Skeletal muscle tissue (tissue), 4 donors: ENCODE measurements around the gene MVP. TPM values are rescaled to one million over a fixed set of nuclear protein-coding genes. Genes with fewer than 3 reads are reported as not detected.
A peak's percentile ranks its signal among the peaks of the same experiment; 100 is the strongest.
"Not testable (repeated sequence)": the region's sequence is repeated elsewhere in the genome, so short reads cannot be mapped to it uniquely, and the experiment has no call there.

Source experiments
- H3K27ac ChIP-seq: one replicate; pipeline ENCODE4 v1.7.0; 2013; ENCODE audit warnings: mild to moderate bottlenecking, low read depth, low read length, inconsistent platforms
- H3K27me3 ChIP-seq, 3 donors: one replicate each; pipeline ENCODE4 v1.7.0; 2013; ENCODE audit warnings: low read length in 3 of 3; ENCODE audit not compliant: control insufficient read depth in 3 of 3, insufficient read depth in 3 of 3
- H3K36me3 ChIP-seq, 3 donors: one replicate each; pipeline ENCODE4 v1.7.0; 2013; ENCODE audit warnings: low read length in 3 of 3; ENCODE audit not compliant: control insufficient read depth in 3 of 3, insufficient read depth in 3 of 3
- H3K4me1 ChIP-seq, 3 donors: one replicate each; pipeline ENCODE4 v1.7.0; 2013; ENCODE audit warnings: low read length in 3 of 3, mild to moderate bottlenecking in 3 of 3; ENCODE audit not compliant: control insufficient read depth in 3 of 3, insufficient read depth in 3 of 3
- H3K4me3 ChIP-seq, 3 donors: one replicate each; pipeline ENCODE4 v1.7.0; 2013; ENCODE audit warnings: low read length in 3 of 3
- H3K9ac ChIP-seq, 3 donors: one replicate each; pipeline ENCODE4 v1.7.0; 2013; ENCODE audit warnings: low read length in 3 of 3, mild to moderate bottlenecking in 3 of 3, moderate library complexity in 2 of 3, low read depth in 1 of 3
- H3K9me3 ChIP-seq, 3 donors: one replicate each; pipeline ENCODE4 v1.7.0; 2013; ENCODE audit warnings: low read length in 3 of 3; ENCODE audit not compliant: control insufficient read depth in 3 of 3
- total RNA-seq: library from RNA; depleted of rRNA; stranded (reverse); fragments of >200 nt; gene quantifications from one replicate; pipeline ENCODE4 v1.2.3, GENCODE V29; 2014
- donor health status: Osteomylitis.

The MVP gene
- total RNA-seq, 1 donor from 2014 or later: 28.2 TPM

DNA sequence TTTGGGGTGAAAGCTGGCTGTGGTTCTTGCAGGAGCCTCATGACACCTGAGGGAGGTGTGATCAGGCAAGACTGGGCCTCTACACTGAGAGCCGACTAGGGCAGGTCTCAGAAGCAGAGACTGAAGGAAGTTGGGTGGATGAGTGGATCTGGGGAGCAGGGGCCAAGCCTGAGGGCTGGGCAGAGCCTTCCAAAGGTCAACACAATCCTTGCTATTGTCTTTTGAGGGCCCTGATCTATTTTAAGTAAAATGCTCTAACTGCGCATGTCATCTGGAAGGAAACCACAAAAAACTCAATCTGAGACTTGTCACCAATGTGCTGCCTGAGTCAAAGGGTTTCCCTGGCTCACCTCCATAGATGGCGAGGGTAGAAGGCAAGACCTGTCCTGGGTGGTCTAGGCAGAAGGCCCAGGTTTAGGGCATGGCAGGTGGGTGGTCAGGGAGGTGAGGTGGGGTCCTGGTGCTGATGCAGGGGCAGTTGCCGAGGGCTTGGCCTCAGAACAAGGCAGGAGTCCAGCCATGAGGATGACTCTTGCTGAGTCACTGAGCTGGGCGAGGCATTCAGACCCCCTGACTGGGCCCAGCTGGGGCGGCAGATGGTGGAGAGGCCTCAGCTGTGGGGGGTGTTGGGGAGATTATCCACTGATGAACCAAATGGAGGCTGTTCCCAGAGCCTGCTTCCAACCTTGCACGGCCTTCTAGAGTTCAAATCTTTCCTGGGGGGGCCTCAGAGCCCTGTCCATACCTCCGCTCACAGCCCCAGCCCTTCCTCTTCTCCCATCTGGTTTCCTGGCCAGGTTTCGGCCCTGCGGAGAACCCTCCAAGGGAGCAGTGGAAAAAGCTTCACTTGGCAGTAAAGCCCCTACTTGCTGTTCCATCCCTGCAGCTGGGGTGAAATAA lies 5.1 kb downstream of the MVP start:
- Histone ChIP-seq H3K9ac (peak overlapping the region in 2 of 3 donors; percentile 50 to 57), H3K36me3 (peaks cover 0 to 5% (median 4%) of the 10 kb centered on the region in 3 donors), H3K27me3 (no peaks in the 10 kb centered on the region), H3K4me3 (peak overlapping the region in 2 of 3 donors; percentile 35 to 56), H3K27ac (peak overlapping the region; percentile 69), H3K9me3 (no peaks in the 10 kb centered on the region), H3K4me1 (peaks cover 48 to 53% (median 49%) of the 10 kb centered on the region in 3 donors)

DNA sequence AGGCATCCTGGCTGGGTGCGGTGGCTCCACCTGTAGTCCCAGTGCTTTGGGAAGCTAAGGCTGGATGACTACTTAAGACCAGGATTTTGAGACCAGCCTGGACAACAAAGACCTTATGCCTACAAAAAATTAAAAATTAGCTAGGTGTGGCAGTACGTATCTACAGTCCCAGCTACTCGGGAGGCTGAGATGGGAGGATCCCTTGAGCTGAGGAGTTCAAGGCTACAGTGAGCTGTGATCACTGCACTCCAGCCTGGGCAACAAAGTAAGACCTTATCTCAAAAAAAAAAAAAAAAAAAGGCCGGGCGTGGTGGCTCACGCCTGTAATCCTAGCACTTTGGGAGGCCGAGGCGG lies 6.1 kb downstream of the MVP start:
- H3K36me3 ChIP-seq: peaks cover 0 to 9% (median 7%) of the 10 kb centered on the region in 3 donors
- peaks cover 38 to 46% (median 41%) of the 10 kb centered on the region in 3 donors for H3K4me1 ChIP-seq
- H3K27me3 ChIP-seq: no peaks in the 10 kb centered on the region
- no peaks in the 10 kb centered on the region for H3K9me3 ChIP-seq
- no peak overlapping the region for H3K9ac ChIP-seq
- peak overlapping the region in 1 of 3 donors; percentile 15 for H3K4me3 ChIP-seq
- no peak overlapping the region for H3K27ac ChIP-seq

DNA sequence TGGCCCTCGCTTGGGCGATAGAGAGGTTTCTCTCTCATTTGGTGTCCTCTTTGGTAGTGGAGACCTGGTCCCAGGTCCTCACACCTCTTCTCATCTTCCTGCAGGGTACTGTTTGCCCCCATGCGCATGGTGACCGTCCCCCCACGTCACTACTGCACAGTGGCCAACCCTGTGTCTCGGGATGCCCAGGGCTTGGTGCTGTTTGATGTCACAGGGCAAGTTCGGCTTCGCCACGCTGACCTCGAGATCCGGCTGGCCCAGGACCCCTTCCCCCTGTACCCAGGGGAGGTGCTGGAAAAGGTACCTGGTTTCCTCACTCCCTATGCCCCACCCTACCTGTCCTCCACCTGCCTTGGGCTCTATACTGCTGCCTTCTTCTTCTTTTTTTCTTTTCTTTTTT lies 10.5 kb downstream of the MVP start:
- Histone ChIP-seq H3K9ac (no peak overlapping the region), H3K27ac (no peak overlapping the region), H3K9me3 (no peaks in the 10 kb centered on the region), H3K36me3 (peaks cover 17 to 26% (median 24%) of the 10 kb centered on the region in 3 donors), H3K4me3 (no peak overlapping the region), H3K27me3 (no peaks in the 10 kb centered on the region), H3K4me1 (peaks cover 8 to 14% (median 14%) of the 10 kb centered on the region in 3 donors)

DNA sequence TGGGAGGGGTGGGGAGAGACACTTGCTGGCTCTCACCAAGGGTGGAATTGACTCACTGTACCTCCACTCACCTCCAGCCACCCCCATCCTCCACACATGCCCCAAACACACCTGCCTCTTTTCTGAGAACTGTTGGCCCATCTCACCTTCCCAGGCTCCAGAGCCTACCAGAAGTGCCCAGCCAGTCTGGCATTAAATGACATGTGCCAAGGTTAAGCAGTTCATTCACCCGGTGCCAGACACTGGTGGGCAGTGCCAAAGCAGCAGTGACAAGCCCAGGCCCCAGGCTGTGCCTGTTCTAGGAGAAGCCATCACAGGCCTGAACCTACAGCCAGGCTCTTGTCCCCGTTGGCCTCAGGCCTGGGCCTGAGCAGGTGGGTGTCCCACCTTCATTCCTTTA lies 11.2 kb downstream of the MVP start:
- H3K9me3 ChIP-seq: no peaks in the 10 kb centered on the region
- no peak overlapping the region for H3K9ac ChIP-seq
- peaks cover 19 to 27% (median 26%) of the 10 kb centered on the region in 3 donors for H3K36me3 ChIP-seq
- no peaks in the 10 kb centered on the region for H3K27me3 ChIP-seq
- H3K27ac ChIP-seq: no peak overlapping the region
- no peak overlapping the region for H3K4me3 ChIP-seq
- H3K4me1 ChIP-seq: peaks cover 3 to 8% (median 8%) of the 10 kb centered on the region in 3 donors

DNA sequence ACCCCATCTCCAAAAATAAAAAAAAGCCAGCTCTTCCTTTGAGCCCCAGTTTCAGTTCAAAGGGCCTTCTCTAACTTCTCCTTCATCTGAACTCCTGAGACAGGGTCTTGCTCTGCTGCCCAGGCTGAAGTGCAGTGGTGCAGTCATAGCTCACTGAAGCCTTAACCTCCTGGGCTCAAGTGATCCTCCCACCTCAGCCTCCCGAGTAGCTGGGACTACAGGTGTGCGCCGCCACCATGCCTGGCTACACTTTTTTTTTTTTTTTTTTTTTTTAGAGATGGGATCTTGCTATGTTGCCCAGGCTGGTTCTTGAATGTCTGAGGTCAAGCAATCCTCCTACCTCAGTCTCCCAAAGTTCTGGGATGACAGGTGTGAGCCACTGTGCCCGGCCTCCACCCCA lies 13.0 kb downstream of the MVP start:
- H3K4me3 ChIP-seq, H3K4me1 ChIP-seq, H3K9ac ChIP-seq, H3K9me3 ChIP-seq, H3K27ac ChIP-seq, H3K27me3 ChIP-seq: not testable (repeated sequence)
- H3K36me3 ChIP-seq: peaks cover 29 to 42% (median 41%) of the 10 kb centered on the region in 3 donors

DNA sequence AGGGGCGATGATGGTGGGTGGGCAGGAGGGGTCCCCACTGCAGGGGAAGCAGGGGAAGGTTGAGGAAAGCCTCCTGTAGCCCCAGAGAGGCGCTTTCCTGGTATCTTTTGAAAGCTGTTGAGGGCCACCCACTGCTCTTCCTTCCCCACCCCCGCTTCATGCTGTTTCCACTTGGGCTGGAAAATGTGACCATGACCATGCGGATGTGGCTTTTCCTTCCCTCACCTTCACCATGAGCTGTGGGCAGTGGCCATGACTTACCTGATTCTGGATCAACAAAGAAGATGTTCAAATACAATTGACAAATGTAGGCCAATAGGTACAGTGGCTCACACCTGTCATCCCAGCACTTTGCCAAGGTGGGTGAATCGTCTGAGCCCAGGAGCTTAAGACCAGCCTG lies 13.8 kb downstream of the MVP start:
- H3K9me3 ChIP-seq: no peaks in the 10 kb centered on the region
- no peak overlapping the region for H3K4me3 ChIP-seq
- no peaks in the 10 kb centered on the region for H3K27me3 ChIP-seq
- no peak overlapping the region for H3K9ac ChIP-seq
- H3K27ac ChIP-seq: no peak overlapping the region
- H3K36me3 ChIP-seq: peaks cover 29 to 46% (median 41%) of the 10 kb centered on the region in 3 donors
- peaks cover 3 to 8% (median 8%) of the 10 kb centered on the region in 3 donors for H3K4me1 ChIP-seq

DNA sequence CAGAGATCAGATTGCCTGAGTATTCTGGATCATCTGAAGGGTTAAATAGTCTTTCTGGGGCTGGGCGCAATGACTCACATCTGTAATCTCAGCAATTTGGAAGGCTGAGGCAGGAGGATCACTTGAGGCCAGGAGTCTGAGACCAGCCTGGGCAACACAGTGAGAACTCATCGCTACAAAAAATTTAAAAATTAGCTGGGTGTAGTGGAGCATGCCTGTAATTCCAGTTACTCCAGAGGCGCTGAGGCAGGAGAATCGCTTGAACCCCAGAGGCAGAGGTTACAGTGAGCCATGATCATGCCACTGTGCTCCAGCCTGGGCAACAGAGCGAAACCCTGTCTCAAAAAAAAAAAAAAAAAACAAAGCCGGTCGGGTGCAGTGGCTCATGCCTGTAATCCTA lies 15.7 kb downstream of the MVP start:
- Histone ChIP-seq H3K4me3 (no peak overlapping the region), H3K9me3 (no peaks in the 10 kb centered on the region), H3K27me3 (no peaks in the 10 kb centered on the region), H3K27ac (no peak overlapping the region), H3K36me3 (peaks cover 38 to 53% (median 46%) of the 10 kb centered on the region in 3 donors), H3K4me1 (peaks cover 0 to 6% (median 6%) of the 10 kb centered on the region in 3 donors), H3K9ac (no peak overlapping the region)

DNA sequence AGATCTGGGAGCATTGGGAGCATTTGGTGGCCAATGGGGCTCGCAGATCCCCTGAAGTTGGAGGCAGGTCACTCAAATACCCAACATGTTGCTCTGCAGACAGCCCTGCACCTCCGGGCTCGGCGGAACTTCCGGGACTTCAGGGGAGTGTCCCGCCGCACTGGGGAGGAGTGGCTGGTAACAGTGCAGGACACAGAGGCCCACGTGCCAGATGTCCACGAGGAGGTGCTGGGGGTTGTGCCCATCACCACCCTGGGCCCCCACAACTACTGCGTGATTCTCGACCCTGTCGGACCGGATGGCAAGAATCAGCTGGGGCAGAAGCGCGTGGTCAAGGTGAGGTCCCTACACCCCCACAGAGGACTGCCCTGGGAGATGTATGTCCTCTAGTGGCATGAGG lies 16.4 kb downstream of the MVP start:
- Histone ChIP-seq H3K4me3 (no peak overlapping the region), H3K4me1 (peaks cover 0 to 1% (median 1%) of the 10 kb centered on the region in 3 donors), H3K36me3 (peaks cover 44 to 59% (median 49%) of the 10 kb centered on the region in 3 donors), H3K27ac (no peak overlapping the region), H3K9ac (no peak overlapping the region), H3K9me3 (no peaks in the 10 kb centered on the region), H3K27me3 (no peaks in the 10 kb centered on the region)

DNA sequence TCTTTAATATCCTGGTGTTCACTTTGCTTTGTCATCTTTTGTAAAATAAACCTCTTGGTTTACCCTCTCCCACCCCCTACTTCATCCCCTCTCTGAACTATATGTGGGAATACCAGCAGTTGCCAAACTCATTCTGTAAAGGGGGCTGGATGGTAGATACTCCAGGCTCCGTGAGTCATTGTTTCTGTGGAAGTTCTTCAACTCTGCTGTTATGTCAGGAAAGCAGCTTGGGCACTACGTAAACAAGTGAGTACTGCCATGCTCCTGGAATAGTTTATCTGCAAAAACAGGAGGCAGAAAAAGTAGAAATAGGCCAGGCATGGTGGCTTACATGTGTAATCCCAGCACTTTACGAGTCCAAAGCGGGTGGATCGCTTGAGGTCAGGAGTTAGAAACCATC lies 17.6 kb downstream of the MVP start:
- H3K27me3 ChIP-seq: no peaks in the 10 kb centered on the region
- no peaks in the 10 kb centered on the region for H3K9me3 ChIP-seq
- peaks cover 53 to 67% (median 56%) of the 10 kb centered on the region in 3 donors for H3K36me3 ChIP-seq
- no peak overlapping the region for H3K4me3 ChIP-seq
- no peak overlapping the region for H3K9ac ChIP-seq
- no peak overlapping the region for H3K27ac ChIP-seq
- H3K4me1 ChIP-seq: no peaks in the 10 kb centered on the region

DNA sequence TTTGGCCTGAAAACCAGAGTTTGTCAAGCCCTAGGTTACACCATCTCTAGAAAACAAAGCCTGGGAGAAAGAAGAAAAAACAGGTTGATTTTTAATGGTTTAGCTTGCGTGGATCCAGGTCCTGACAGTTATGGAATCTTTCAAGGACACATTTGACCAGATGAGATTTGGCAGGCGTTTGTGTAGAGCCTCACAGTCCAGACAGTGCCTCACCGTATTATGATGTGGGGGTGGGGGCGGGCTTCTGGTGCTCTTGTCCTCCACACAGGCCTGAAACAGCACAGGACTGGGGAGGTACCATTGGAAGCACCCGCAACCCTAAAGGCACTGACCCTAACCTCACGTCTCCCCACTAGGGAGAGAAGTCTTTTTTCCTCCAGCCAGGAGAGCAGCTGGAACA lies 19.6 kb downstream of the MVP start:
- H3K27me3 ChIP-seq: no peaks in the 10 kb centered on the region
- no peaks in the 10 kb centered on the region for H3K9me3 ChIP-seq
- no peak overlapping the region for H3K27ac ChIP-seq
- H3K4me1 ChIP-seq: no peaks in the 10 kb centered on the region
- peaks cover 49 to 66% (median 55%) of the 10 kb centered on the region in 3 donors for H3K36me3 ChIP-seq
- no peak overlapping the region for H3K9ac ChIP-seq
- H3K4me3 ChIP-seq: no peak overlapping the region
